ENCODE data around the gene HIP1.
"Not testable (repeated sequence)": the region's sequence is repeated elsewhere in the genome, so short reads cannot be mapped to it uniquely, and the experiment has no call there.

HIP1 gene

GRCh38 chr7:75531359-75531821 is 207.4 kb downstream of the HIP1 start:
- Mint-ChIP-seq H3K4me3 (no peak overlapping the region), H3K9me3 (no peaks in the 10 kb centered on the region), H3K36me3 (ENCODE audit: insufficient read depth) (peaks cover 13% of the 10 kb centered on the region), H3K27ac (no peak overlapping the region), H3K27me3 (no peaks in the 10 kb centered on the region), H3K4me1 (ENCODE audit: low read depth in 2 of 2) (peaks cover 15 to 16% of the 10 kb centered on the region in 2 donors)
- ATAC-seq (replicated peaks), result no peak
- DNase-seq, result no peak

- not testable (repeated sequence) for H3K27me3 Mint-ChIP-seq; H3K9me3 Mint-ChIP-seq; ATAC-seq (replicated peaks)
- peaks cover 27 to 42% of the 10 kb centered on the region in 2 donors for H3K4me1 Mint-ChIP-seq (ENCODE audit: low read depth in 2 of 2)
- peak overlapping the region; percentile 94 to 97 for H3K27ac Mint-ChIP-seq
- H3K4me3 Mint-ChIP-seq, result peak overlapping the region; percentile 92
- peaks cover 34% of the 10 kb centered on the region for H3K36me3 Mint-ChIP-seq (ENCODE audit: insufficient read depth)
- peak in 1 of 3 experiments; percentile 10 for DNase-seq
These were observed 211.5 kb downstream of the HIP1 start for GRCh38 chr7:75527224-75527722.

DNA sequence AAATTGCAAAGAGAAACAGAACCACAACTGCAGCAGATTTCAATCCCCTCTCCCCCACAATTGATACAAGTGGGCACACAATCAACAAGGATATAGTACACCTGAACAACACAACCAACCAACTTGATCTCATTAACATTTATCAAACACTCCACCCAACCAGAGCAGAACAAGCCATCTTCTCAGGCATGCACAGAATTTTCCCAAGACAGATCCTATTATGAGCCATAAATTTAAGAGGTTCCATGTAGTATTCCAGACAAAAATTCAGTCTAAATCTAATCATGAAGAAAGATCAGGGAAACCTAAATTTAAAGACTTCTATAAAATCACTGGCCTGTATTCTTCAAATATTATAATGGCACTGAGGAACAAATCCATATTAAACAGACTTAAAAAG is 217.0 kb downstream of the HIP1 start:
- Mint-ChIP-seq H3K36me3 (ENCODE audit: insufficient read depth) (peaks cover 54% of the 10 kb centered on the region), H3K4me1 (ENCODE audit: low read depth in 2 of 2) (peaks cover 21 to 60% of the 10 kb centered on the region in 2 donors)
- not testable (repeated sequence) for DNase-seq; ATAC-seq (replicated peaks); H3K27ac Mint-ChIP-seq; H3K27me3 Mint-ChIP-seq; H3K4me3 Mint-ChIP-seq; H3K9me3 Mint-ChIP-seq

- peaks cover 52% of the 10 kb centered on the region for H3K36me3 Mint-ChIP-seq (ENCODE audit: insufficient read depth)
These were observed 219.9 kb downstream of the HIP1 start for GRCh38 chr7:75518842-75519241.

GRCh38 chr7:75509033-75509432 is 229.7 kb downstream of the HIP1 start:
- H3K27me3 Mint-ChIP-seq; H3K27ac Mint-ChIP-seq; H3K4me3 Mint-ChIP-seq; ATAC-seq (replicated peaks); H3K9me3 Mint-ChIP-seq; H3K4me1 Mint-ChIP-seq (ENCODE audit: low read depth in 2 of 2); DNase-seq: not testable (repeated sequence)
- peaks cover 33% of the 10 kb centered on the region for H3K36me3 Mint-ChIP-seq (ENCODE audit: insufficient read depth)

More at GRCh38 chr7:75518842-75519241, 219.9 kb downstream of the HIP1 start:
- not testable (repeated sequence) for H3K27ac Mint-ChIP-seq; H3K9me3 Mint-ChIP-seq; H3K27me3 Mint-ChIP-seq; DNase-seq; H3K4me3 Mint-ChIP-seq; ATAC-seq (replicated peaks)
- H3K4me1 Mint-ChIP-seq (ENCODE audit: low read depth in 2 of 2), result peaks cover 9 to 41% of the 10 kb centered on the region in 2 donors

DNA sequence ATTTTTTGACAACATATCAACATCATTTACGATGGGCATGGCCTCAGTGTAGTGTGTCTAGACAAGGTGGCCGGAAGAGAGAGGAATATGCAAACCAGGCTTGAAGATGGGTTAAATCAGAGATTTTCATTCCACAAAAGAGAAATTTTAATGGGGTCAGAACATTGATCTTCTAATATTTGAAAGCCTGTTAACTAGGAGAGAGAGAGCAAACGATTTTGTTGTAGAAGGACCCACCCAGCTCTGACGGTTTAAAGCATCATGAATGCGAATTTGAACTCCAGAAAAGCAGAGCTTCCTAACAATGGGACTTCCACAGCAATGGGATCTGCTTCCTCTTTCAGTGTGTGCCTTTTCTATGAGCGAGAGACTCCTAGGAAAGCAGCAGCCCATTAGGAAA is 246.7 kb downstream of the HIP1 start, which contains the start of gene SPDYE5:
SPDYE5 (plus strand) TSS at position 301 of the 400 bp plus-strand sequence. CDS start 1,728 bp downstream, outside the sequence.
- not testable (repeated sequence) for DNase-seq; H3K27ac Mint-ChIP-seq; H3K9me3 Mint-ChIP-seq; H3K4me1 Mint-ChIP-seq (ENCODE audit: low read depth in 2 of 2); H3K27me3 Mint-ChIP-seq; ATAC-seq (replicated peaks); H3K4me3 Mint-ChIP-seq
- H3K36me3 Mint-ChIP-seq (ENCODE audit: insufficient read depth), result peaks cover 10% of the 10 kb centered on the region

- not testable (repeated sequence) for H3K36me3 Mint-ChIP-seq (ENCODE audit: insufficient read depth); H3K27me3 Mint-ChIP-seq; H3K9me3 Mint-ChIP-seq
- H3K4me1 Mint-ChIP-seq (ENCODE audit: low read depth in 2 of 2), result peaks cover 5 to 16% of the 10 kb centered on the region in 2 donors
- ATAC-seq (replicated peaks) (peak; percentile 97), DNase-seq (peak; percentile 65 to 69 (median 66))
- H3K27ac Mint-ChIP-seq, result peak within 1 kb of the TSS; percentile 83 to 90
- peak within 1 kb of the TSS; percentile 85 to 87 for H3K4me3 Mint-ChIP-seq
These were observed 252.6 kb downstream of the HIP1 start, which contains the start of gene POM121C for GRCh38 chr7:75485979-75486643. Gene POM121C (minus strand): TSS chr7:75486299. CDS start chr7:75441496, 44,803 bp downstream.

DNA sequence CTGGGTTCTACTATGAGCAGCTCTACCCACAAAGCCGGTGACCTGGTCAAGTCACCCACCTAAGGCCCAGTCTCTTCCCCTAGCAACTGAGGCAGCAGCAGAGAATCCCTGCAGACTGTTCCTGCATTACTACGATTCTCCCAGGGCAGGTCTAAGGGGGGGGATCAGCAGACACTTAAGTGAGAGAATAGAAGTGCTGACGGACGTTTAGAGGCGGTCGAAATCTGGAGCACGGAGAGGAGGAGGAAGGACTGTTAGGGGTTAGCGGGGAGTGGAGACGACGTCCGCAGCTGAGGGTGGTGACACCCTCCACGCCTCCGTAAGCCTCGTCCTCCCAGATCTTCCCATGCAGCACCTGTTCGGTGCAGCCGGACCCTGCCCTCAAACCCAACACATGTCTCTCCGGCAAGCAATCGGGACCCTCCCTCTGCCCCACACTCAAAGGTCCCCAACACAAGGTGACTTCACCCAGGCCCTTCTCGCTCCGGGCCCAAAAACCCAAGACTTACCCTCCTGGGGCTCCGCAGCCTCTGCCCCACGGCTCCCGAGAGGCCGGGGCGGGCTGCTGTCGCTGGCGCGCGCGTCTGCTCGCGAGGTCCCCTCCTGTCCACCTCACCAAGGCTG is 253.3 kb downstream of the HIP1 start:
- peaks cover 5 to 16% of the 10 kb centered on the region in 2 donors for H3K4me1 Mint-ChIP-seq (ENCODE audit: low read depth in 2 of 2)
- peak overlapping the region; percentile 85 to 87 for H3K4me3 Mint-ChIP-seq
- peak; percentile 21 for ATAC-seq (replicated peaks)
- not testable (repeated sequence) for H3K9me3 Mint-ChIP-seq; H3K27me3 Mint-ChIP-seq; H3K36me3 Mint-ChIP-seq (ENCODE audit: insufficient read depth); DNase-seq
- peak overlapping the region; percentile 83 to 90 for H3K27ac Mint-ChIP-seq

All from effector memory CD8-positive, alpha-beta T cell (primary cell).